Stimulated activated CD8-positive, alpha-beta memory T cell treated with anti-CD3 and anti-CD28 coated beads, Interleukin-15, amount 100 ng/mL, for 24 hours (primary cell): ENCODE data around the gene COL5A1.
"Not testable (repeated sequence)": the region's sequence is repeated elsewhere in the genome, so short reads cannot be mapped to it uniquely, and the experiment has no call there.

Experiments used
- DNase-seq: peaks from one replicate; pipeline ENCODE4 v3.0.0-alpha.2; 2020; ENCODE audit warnings: low read depth

The COL5A1 gene

DNA sequence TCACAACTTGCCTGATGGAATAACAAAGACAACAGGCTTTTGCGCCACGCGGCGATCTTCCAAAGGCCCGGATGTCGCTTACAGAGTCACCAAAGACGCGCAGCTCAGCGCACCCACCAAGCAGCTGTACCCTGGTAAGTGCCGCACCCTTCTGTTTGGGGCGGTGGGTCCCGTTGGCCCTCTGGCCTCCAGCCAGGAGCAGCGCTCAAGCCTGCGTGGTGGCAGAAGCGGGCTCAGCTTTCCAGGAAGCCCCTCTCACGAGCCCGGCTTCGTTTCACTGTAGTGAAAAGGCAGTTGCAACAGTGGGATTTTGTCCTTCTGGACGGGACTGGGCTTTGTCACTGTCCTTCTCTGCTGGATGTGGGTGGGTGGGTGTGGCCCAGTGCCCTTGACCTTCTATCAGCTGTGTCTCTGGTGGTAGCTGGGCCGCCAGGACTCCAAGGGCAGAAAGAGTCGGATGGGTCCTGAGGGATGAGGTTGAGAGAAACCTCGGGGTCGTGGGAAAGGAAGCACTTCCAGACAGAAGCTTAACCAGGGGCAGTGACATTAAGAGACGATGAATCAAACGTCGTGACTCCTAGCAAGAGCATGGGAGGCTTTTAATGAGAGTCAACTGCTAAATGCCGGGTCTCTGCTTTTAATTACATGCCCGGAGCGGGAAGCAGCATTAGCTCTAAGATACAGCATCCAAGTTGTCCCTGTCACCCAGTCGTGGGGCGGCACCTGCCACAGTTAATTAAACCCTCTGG, 49.5 kb downstream of the COL5A1 start:
- no peak for DNase-seq

DNA sequence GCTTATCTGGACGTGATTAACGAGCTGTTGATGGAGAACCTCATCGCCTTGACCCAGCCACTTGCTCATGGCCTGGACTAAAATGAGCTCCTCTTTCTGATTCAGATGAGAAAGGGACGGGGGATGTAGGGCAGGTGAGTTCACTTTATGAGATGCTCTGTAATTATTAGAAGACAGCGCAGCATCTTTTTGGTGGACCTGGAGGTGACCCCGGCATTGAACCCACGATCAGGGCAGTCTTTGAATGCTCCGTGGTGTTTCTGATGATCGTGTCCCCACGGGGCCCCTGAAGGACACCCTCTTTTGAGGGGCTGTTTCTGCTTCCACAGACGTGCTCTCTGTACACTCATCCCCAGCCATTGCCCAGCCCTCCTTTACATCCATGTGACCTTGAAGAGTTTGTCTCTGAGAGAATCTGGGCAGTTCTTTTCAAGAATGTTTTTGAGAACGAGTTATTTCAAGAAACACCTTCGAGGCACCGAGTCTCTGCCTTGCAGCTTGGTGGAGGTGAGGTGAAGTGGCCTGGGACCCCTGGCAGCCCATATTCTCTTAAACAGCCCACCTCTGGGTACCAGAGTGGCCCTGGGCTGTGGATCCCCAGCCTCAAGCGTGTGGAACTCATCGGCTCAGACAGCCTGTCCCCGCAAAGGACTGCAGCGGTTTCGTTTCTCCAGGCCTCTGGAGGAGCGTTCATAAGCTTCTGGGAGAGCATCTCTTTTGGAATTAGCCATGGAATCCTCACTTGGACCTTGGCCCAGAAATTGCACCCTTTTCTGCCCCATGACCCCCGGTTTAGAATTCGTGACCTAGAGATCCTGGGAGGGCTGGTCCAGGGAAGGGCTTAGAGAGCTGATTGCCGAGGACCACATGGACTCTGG, 50.3 kb downstream of the COL5A1 start:
- no peak for DNase-seq

DNA sequence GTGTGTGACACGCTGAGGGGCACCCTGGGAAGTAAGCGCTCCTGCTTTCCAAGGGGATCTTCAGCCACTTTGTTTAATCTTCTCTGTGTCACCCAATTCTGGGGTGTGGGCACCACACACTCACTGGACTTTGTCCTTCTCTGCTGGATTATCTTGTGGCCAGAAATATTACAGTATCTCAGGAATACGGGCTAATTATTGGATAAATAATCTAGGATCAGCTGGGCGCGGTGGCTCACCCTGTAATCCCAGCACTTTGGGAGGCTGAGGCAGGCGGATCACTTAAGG, 50.9 kb downstream of the COL5A1 start:
- DNase-seq = no peak

DNA sequence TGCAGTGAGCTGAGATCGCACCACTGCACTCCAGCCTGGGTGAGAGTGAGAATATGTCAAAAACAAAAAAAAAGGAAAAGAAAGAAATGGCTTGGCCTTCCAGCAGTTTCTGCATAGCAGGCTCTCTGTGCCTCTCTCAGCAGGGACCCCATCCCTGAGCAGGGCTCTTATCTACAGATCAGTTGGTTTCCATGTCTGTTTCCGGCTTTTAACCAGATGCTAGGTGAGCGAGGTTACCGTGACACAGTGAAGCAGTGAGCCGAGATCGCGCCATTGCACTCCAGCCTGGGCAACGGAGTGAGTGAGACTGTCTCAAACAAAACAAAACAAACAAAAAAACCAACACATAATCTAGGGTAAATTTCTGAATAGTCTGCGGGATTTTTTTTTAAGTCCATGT, 51.4 kb downstream of the COL5A1 start:
- no peak for DNase-seq

DNA sequence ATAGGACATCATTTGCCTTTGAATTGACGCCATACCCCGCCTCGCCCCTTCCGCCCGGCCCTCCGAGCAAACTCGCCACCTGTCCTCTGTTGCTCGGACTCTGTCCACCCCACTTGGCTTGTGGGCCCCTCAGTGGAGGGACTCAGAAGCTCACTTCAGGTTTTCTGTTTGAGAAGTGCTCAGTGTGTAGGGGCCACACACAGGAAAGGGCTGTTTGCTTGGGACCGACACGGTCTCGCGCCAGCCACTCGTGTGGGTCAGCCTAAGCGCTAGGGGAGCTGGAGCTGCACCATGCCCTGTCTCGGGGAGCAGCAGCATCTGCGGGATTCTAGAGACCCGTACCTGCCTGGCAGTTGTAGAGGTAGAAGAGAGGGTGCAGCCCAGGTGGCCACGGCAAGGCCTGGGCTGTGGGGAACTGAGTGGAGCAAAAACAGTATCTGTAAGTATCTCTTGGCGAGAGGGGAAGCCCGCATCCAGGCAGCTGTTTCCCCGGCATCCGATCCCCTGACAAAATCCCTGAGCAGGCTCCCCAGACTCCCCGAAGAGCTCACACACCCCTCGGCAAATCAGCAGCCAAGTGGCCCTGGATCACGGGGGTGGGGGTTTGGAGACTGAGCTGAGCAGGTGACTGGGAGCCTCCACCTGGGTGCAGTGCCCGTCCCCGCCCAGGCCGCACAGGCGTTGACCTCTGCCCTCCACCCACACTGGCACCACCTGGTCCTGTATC, 52.2 kb downstream of the COL5A1 start:
- DNase-seq = no peak

DNA sequence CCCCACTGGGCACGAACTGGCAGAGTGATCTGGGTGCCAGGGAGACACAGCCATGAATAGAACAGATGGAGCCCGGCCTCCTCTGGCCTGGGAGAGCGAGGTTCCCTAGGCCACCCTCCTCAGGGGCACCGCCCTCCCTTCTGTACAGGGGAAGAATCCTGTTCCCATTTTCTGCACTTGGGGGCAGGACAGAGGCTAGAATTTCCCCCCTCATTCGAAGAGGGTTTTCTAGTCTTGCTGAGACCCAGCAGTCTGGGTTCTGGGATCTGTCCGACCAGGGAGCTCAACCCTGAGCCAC, 52.7 kb downstream of the COL5A1 start:
- DNase-seq = no peak

DNA sequence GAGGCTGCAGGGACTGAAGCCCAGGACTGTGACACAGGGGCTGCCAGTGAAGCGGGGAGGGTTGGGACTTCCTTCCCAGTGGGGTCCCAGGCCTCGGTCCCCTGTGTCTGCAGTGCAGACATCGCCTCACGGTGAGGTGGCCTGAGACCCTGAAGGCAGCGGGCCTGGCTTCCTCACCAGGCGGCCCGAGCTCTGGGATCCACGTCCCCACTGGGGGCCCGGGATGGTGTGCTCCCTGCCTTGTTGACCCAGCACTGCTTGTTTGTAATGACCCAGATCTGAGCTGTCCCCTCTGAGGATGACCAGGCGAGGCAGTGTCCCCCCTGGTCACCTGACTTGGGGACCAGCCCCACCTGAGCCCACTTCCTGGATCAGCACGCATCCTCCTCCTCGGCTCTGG, 53.1 kb downstream of the COL5A1 start:
- no peak for DNase-seq

DNA sequence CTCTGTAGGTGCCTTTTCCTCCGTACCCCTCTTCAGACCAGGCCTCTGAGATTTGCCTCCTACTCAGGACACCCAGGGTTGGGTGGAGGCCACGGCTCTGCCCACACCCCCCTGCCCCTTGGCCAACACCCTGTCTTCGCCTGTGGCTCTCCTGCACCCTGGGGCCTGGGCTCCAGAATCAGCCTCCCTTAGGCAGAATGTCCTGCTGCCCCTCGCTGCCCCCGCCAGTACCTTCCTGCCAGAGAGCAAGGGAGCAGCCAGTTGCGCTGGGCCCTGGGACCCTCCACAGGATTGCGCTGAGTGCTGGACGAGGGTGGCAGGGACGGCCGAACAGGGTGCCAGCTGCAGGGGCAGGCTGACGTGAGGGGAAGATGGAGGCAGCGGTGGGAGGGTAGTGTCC, 53.5 kb downstream of the COL5A1 start:
- no peak for DNase-seq

DNA sequence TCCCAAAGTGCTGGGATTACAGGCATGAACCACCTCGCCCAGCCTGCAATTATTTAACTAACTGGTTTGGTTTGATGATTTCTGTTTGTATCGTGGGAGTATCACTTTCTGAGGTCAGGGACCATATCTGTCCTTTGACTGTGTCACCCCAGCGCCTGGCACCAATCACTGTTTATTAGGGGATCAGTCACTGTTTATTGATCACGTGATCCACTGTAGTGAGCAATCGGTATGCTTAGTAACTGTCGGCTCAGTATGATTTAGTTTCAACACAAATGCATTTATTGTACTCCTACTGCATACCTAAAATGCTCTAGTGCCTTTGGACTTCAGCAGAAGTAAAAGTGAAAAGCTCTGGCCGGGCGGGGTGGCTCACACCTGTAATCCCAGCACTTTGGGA, 54.8 kb downstream of the COL5A1 start:
- no peak for DNase-seq

DNA sequence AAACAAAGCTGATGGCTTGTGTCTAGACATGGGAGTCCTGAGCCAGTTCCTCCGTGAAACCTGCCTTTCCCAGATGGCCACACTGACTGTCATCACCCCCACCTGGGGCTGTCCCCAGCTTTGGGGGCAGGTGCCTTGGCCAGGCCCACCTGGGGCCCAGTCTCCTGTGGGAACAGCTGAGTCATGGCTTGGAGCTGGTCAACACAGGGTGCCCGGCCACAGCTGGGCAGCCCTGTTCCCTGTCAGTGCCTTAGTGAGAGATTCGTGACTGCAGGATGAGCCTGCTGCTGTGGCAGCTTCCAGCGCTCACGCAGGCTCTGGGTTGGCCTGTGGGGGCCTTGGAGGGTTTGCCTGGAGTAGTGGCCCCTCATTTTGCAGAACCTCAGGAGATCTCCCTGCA, 56.5 kb downstream of the COL5A1 start:
- DNase-seq = no peak

DNA sequence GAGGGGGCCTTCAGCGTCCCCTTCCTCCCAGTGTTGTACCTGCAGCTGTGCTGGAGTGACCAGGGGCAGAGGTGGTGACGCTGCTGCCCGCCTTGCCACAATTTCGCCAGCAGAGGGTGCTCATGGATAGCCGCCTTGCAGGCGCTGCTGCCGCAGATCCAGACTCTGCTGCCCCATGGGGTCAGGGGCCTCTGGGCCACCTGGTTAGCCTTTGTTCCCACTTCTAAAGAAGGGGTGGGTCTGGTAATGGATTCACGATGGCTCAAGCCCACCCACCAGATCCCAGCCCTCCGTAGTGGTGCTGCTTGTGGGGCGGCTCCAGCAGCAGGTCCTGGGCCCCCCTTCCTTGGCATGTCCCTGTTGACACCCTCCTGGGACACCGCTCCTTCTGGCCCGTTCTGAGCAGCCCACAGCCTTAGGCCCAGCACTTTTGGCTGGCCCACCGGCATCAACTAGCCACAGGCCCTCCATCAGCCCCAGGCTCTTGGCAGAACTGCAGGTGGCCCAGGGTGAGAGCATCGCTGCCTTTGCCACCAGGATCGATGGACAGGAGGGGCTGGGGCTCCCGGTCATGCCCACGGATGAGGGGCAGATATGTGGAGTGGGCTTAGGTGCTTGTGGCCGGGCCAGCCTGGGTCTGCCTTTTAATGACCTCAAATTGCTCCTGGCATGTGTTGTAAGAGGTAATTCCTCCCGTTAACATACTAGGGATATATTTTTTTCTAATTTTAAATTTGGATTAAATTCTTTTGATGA, 57.2 kb downstream of the COL5A1 start:
- peak; percentile 7 for DNase-seq

DNA sequence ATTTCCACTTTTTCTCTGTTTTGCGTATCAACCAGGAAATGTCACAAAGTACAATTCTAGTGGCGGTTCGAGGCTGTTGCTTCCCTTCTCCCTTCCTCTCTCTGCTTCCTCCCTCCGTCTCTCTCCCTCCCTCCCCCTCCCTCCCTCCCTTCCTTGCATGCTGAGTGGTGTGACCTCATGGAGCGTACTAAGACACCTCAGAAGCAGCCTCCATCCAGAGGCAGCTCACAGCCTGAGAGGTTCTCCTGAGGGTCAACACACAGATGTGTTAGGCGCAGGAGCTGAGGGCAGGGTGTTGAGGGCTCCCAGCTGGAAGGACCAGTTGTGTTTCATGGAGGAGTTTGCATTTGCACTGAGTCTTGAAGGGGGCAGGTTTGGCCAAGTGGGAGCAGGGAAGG, 57.7 kb downstream of the COL5A1 start:
- DNase-seq = no peak

DNA sequence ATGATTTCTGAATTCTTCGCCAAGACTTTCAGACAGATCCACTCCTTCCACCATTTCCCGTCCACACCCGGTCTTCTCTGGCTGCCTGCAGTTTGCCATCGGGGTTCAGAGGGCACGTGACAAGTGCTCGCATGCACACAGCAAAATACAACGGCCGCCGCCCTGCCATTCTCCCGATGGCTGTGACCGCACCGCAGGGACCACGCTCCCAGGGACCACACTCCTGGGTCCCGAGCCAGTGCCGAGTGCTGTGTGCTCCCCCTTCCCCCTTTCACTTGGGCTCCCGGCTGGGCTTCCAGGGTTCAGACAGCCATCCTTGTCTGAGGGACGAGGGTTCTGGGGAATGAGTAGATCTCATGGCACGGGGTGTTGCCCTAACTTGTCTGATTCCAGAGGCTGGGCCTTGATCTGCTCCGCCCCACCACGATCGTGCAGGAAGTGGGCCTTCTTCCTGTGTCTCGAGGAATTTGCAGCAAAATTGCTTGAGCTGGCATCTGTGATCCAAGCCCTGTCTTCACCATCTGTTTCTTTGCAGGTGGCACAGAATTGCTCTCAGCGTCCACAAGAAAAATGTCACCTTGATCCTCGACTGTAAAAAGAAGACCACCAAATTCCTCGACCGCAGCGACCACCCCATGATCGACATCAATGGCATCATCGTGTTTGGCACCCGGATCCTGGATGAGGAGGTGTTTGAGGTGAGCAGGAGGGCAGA, 59.2 kb downstream of the COL5A1 start:
- DNase-seq = no peak

DNA sequence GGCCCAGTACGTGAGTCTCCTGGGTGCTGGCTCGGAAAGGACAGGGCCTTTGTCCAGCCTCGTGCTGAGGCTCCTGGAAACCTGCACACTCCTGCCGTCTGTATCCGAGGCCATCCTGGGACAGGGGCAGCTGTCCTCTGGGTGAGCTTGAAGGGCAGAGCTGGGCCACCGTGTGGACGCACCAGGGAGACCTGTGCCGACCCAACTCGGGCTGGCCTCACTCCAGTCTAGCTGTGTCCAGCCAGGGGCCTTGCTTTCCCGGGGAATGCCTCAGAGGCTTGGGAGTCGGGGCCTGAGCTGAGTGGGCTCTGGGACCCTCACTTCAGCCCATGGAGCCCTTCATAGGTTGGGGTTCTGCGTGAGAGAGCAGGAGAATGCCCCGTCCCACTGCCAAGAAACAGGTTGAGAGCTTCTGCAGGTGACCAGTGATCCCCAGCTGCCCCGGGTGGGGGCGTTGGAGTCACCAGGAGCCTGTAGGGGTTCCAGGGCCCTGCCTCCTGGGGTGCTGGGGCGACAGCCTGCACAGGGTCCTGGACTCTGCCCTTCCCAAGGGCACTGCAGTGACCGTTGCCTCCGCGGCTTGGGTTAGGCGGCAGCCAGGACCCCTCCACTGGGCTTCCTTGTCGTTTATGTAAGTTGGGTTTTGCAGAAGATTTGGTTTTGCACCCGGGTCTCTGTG, 60.1 kb downstream of the COL5A1 start:
- DNase-seq = no peak

DNA sequence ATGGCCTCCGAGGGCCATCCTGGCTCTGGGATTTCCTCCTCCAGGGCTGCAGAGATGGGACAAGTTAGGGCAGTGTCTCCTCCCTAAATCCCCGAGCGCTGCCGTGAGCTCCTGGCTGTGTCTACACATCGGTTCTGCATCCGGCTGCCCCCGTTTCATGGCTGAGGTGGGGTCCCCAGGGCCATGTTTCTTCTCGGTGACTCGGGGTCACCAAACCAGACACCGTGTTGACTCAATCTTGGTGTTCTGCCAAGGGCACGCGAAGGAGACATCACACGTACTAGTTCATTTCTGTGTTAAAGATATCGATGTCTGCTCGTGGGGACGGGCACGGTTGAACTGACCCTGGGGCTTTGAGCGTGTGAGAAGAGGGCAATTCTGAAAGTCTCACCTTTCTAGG, 60.7 kb downstream of the COL5A1 start:
- no peak for DNase-seq

DNA sequence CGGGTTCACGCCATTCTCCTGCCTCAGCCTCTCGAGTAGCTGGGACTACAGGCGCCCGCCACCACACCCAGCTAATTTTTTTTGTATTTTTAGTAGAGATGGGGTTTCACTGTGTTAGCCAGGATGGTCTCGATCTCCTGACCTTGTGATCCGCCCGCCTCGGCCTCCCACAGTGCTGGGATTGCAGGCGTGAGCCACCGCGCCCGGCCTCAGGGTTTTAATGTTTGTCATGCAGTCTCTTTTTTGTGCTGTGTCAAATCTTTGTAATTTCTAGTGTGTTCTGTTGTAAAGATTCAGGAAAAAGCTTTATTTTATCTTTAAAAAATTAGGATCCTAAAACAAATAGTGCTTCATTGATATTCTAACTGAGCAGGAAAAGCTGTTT, 62.1 kb downstream of the COL5A1 start:
- DNase-seq = not testable (repeated sequence)

DNA sequence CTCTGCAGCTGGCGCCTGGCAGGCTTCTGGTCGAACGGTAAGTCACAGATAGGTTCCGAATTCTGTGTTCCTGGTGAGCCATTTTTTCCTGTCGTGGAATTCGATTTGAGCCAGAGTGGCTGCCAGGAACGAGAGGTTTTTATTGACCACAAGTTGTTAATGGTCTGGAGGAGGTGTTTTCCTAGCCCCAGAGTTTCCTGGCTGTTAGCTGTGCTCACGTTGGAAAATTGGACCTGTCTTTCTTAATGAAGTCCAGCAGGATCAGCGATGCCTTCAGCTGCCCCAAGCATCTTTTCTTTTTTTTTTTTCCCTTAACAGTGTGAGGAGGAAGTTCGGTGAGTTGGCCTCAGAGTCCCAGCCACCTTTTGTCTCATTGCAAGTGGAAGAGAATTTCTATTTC, 62.9 kb downstream of the COL5A1 start:
- no peak for DNase-seq

DNA sequence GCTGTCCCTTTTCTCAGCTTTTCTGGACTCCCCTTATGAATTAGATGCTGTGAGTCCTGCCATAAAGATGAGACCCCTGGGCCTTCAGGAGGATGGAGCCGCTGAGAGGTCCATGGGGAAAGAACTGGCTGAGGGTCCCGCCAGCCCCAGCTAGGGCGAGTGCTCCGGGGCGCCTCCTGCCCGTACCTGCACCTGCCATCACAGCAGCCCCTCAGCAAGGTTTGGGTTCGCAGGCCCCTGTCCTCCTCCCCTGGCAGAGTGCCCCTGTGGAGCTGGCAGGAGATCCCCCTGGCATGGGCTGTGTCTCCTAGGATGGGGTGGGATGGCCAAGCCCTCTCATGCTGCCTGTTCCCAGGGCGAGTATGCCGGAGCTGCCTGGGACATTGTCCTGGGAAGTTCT, 64.2 kb downstream of the COL5A1 start:
- no peak for DNase-seq

DNA sequence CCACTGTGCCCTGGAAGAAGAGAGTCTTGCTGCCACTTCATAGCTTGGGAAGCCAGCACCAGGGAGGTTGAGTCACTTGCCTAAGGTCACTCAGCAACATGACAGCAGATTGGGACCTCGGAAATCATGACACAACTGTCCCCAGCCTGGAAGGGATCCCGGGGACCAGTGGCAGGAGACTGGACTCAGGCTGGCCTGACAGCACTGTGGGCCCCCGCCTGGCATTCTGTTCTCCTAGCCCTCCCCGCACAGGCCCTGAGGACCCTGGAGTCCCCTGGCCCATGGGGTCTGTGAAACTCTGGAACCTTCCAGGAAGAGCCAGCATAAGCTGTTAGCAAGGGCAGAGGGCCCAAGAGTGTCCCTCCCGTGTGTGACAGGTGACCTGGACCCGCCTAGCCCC, 64.9 kb downstream of the COL5A1 start:
- DNase-seq = no peak

DNA sequence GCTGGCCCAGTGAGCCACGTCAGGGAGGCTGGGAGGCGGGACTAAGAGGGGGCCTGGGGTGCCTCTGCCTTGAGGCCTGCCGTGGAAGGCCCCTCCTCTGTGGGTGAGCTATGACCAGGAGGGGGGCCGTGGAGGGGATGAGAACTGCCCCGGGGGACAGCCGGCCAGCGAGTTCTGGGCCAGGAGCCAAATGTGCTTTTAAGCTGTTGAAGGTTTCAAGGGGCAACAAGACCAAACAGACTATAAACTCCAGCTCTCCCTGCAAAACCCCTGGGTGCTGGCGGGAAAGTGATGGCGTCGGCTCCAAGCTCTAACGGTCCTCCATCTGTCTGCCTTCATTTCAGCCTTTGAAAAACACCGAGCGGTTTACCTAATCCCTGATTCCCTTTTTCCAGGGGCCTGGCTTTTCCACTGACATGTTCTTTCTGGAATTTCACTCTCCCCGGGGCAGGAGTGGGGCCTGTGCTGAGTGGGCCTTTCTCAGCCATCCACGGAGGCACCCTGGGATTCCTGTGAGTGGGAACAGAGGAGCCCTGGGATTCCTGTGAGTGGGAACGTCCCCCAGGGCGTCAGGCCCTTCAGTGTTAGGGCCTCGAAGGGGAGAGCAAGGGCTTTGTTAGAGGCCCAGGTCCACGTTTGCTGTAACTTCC, 65.6 kb downstream of the COL5A1 start:
- DNase-seq = no peak
